K562 (cell line): Measurements from ENCODE around the gene SULT2B1. TPM values are rescaled to one million over a fixed set of nuclear protein-coding genes. Genes with fewer than 3 reads are reported as not detected.

Source experiments
- ATAC-seq: fragments of 200-7000 bp; cut with Tn5 transposase; 3 replicates; pipeline ENCODE4 v1.9.1; 2020; ENCODE audit warnings: moderate library complexity
- BruUV-seq: library from RNA; stranded (reverse); fragments of 400-500 nt; replicated peaks from 2 replicates; lab custom pipeline; 2021; lab: Mats Ljungman, UMichigan
- CTCF ChIA-PET: fragments of 300-600 bp; formaldehyde crosslinking; extraction: SDS; loops from one replicate; lab custom pipeline; 2021; ENCODE audit warnings: low intra/inter-chr PET ratio; lab: Yijun Ruan, JAX
- POLR2A ChIA-PET: fragments of 300-600, 350-650 bp; sonication (Branson Sonifier 250); formaldehyde crosslinking; extraction: SDS; loops from one replicate; lab custom pipeline; 2021; ENCODE audit warnings: antibody characterized with exemption, inconsistent platforms; lab: Yijun Ruan, JAX
- DNase-seq, 4 experiments: peaks; one replicate each; pipeline versions ENCODE4 v3.0.0 to v3.0.0-alpha.2; 2011 to 2018; ENCODE audit warnings: low spot score in 3 of 4, mixed read lengths in 3 of 4; ENCODE audit errors: extremely low read depth in 1 of 4
- FAIRE-seq: peaks from 2 replicates; lab custom pipeline; 2011; peaks lifted over from hg19 to GRCh38; lab: Jason Lieb, UNC
- H2AFZ ChIP-seq: 2 replicates; pipeline ENCODE4 v1.6.0; 2011; ENCODE audit warnings: low read depth, low read length, control low read depth, inconsistent platforms
- H3K27ac ChIP-seq: fragments of 200-600 bp; 3 replicates; pipeline ENCODE4 v1.8.0; 2011; ENCODE audit warnings: low read depth, mild to moderate bottlenecking, control low read depth, inconsistent platforms, low read length, moderate library complexity, mixed read lengths; ENCODE audit errors: extremely low read depth
- H3K27me3 ChIP-seq, 2 experiments: fragments of 300-600 bp in 1 of 2; 2 replicates in 1 of 2; 3 replicates in 1 of 2; pipeline versions ENCODE4 v1.6.0 to v1.8.0; 2011; ENCODE audit warnings: inconsistent platforms in 2 of 2, low read length in 2 of 2, mild to moderate bottlenecking in 1 of 2, mixed read lengths in 1 of 2, moderate library complexity in 1 of 2; ENCODE audit not compliant: control insufficient read depth in 2 of 2, insufficient read depth in 2 of 2
- H3K36me3 ChIP-seq: fragments of 300-600 bp; 3 replicates; pipeline ENCODE4 v1.8.0; 2011; ENCODE audit warnings: mild to moderate bottlenecking, low read length, inconsistent platforms; ENCODE audit not compliant: control insufficient read depth, insufficient read depth
- H3K4me1 ChIP-seq, 2 experiments: fragments of 200-600 bp in 1 of 2; replicated peaks in 1 of 2; 2 replicates in 1 of 2; 3 replicates in 1 of 2; pipeline versions ENCODE4 v1.5.1 to v1.8.0; 2011; ENCODE audit warnings: inconsistent platforms in 2 of 2, low read length in 2 of 2, mild to moderate bottlenecking in 1 of 2, mixed read lengths in 1 of 2, moderate library complexity in 1 of 2; ENCODE audit not compliant: control insufficient read depth in 2 of 2, insufficient read depth in 2 of 2
- H3K4me2 ChIP-seq: 2 replicates; pipeline ENCODE4 v1.6.1; 2011; ENCODE audit warnings: low read length, control low read depth, inconsistent platforms, mixed read lengths; ENCODE audit not compliant: insufficient read depth
- H3K4me3 ChIP-seq: fragments of 200-600 bp; sonication (generic), shearing (Covaris generic); 2 replicates; pipeline ENCODE4 v1.5.1; 2016; ENCODE audit warnings: control low read depth, inconsistent platforms
- H3K79me2 ChIP-seq: fragments of 200-600 bp; 3 replicates; pipeline ENCODE4 v1.8.0; 2011; ENCODE audit warnings: low read length, inconsistent platforms; ENCODE audit not compliant: control insufficient read depth, insufficient read depth
- H3K9ac ChIP-seq, 2 experiments: 2 replicates each; pipeline versions ENCODE4 v1.6.0 to v1.6.1; 2011; ENCODE audit warnings: low read depth in 2 of 2, low read length in 2 of 2, control low read depth in 1 of 2, inconsistent platforms in 1 of 2, mild to moderate bottlenecking in 1 of 2, mixed read lengths in 1 of 2; ENCODE audit not compliant: insufficient read depth in 1 of 2
- H3K9me1 ChIP-seq: one replicate; pipeline ENCODE4 v1.6.0; 2011; ENCODE audit warnings: inconsistent platforms, mild to moderate bottlenecking, low read length, moderate library complexity; ENCODE audit not compliant: control insufficient read depth, insufficient read depth
- H3K9me3 ChIP-seq: replicated peaks from 2 replicates; pipeline ENCODE4 v1.5.1; 2011; ENCODE audit warnings: low read depth, low read length, inconsistent platforms; ENCODE audit not compliant: control insufficient read depth, insufficient read depth
- H4K20me1 ChIP-seq: replicated peaks from 2 replicates; pipeline ENCODE4 v1.6.1; 2011; ENCODE audit warnings: low read length, inconsistent platforms, mixed read lengths; ENCODE audit not compliant: control insufficient read depth, insufficient read depth
- ATF1 ChIP-seq, 2 experiments: fragments of 450-650 bp in 1 of 2; IDR thresholded peaks; 2 replicates each; pipeline ENCODE4 v1.6.1; 2016; ENCODE audit warnings: missing compliant biosample characterization in 1 of 2, missing genetic modification characterization in 1 of 2
- BRCA1 ChIP-seq, 2 experiments: fragments of 450-650 bp in 1 of 2; sonication (generic) in 1 of 2; formaldehyde crosslinking in 1 of 2; IDR thresholded peaks; 2 replicates each; pipeline versions ENCODE4 v1.5.0 to v1.6.1; 2017 to 2020; ENCODE audit warnings: mild to moderate bottlenecking in 1 of 2, missing genetic modification reagents in 1 of 2
- CHD4 ChIP-seq: fragments of 200-600 bp; sonication (generic); IDR thresholded peaks from 3 replicates; pipeline ENCODE4 v1.6.1; 2012; ENCODE audit warnings: low read depth, mild to moderate bottlenecking, mixed read lengths, low read length, inconsistent platforms; ENCODE audit not compliant: insufficient read depth, insufficient replicate concordance, poor library complexity, severe bottlenecking
- HES1 ChIP-seq: fragments of 450-650 bp; IDR thresholded peaks from 2 replicates; pipeline ENCODE4 v1.6.1; 2016; ENCODE audit warnings: low read depth, mild to moderate bottlenecking, moderate library complexity
- HMBOX1 ChIP-seq: sonication (generic); IDR thresholded peaks from 2 replicates; pipeline ENCODE4 v1.6.1; 2016
- HNRNPL ChIP-seq: fragments of 200-400 bp; formaldehyde crosslinking; IDR thresholded peaks from 2 replicates; pipeline ENCODE4 v1.6.1; 2017; ENCODE audit warnings: low read depth, mild to moderate bottlenecking, low read length
- MCM2 ChIP-seq: fragments of 450-650 bp; IDR thresholded peaks from 2 replicates; pipeline ENCODE4 v1.6.1; 2017; ENCODE audit warnings: low read depth, mild to moderate bottlenecking
- MCM5 ChIP-seq: fragments of 450-650 bp; IDR thresholded peaks from 2 replicates; pipeline ENCODE4 v1.6.1; 2016; ENCODE audit warnings: low read depth
- PHF8 ChIP-seq: fragments of 200-600 bp; sonication (generic); IDR thresholded peaks from 2 replicates; pipeline ENCODE4 v1.6.1; 2012; ENCODE audit warnings: mixed run types, mild to moderate bottlenecking, inconsistent platforms, low read length, moderate library complexity, borderline replicate concordance
- RBM34 ChIP-seq: fragments of 200-400 bp; formaldehyde crosslinking; IDR thresholded peaks from 2 replicates; pipeline ENCODE4 v1.6.1; 2018; ENCODE audit warnings: low read length, borderline replicate concordance; ENCODE audit not compliant: insufficient read depth
- SAP30 ChIP-seq: fragments of 200-600 bp; sonication (generic); IDR thresholded peaks from 2 replicates; pipeline ENCODE4 v1.6.1; 2012; ENCODE audit warnings: borderline replicate concordance, low read depth, mild to moderate bottlenecking, moderate library complexity, low read length, control low read depth, inconsistent platforms; ENCODE audit not compliant: insufficient read depth, poor library complexity, severe bottlenecking
- ZNF174 ChIP-seq: fragments of 250-450 bp; sonication (Bioruptor Pico); IDR thresholded peaks from 2 replicates; pipeline ENCODE4 v1.4.0; 2020; ENCODE audit warnings: mild to moderate bottlenecking
- ZNF277 ChIP-seq: fragments of 250-450 bp; sonication (Bioruptor Pico); IDR thresholded peaks from 2 replicates; pipeline ENCODE4 v1.8.0; 2022; ENCODE audit warnings: inconsistent platforms, mild to moderate bottlenecking, moderate library complexity, borderline replicate concordance
- WGBS: fragments of 100-300 bp; shearing (Covaris generic); methylation state at CpG from one replicate; pipeline ENCODE4 v1.1.6; 2016; ENCODE audit warnings: low coverage, mixed read lengths; ENCODE audit not compliant: insufficient coverage; ENCODE audit errors: missing lambda C conversion rate; 5-methylcytosine and 5-hydroxymethylcytosine counted together
- in situ Hi-C: fragments of 300-500 bp; cut with MboI; formaldehyde crosslinking; loops from 4 replicates; pipeline ENCODE4 v1.15.0; 2018; ENCODE audit warnings: inconsistent platforms, mixed read lengths
- intact Hi-C: fragments of 100-400 bp; cut with micrococcal nuclease; formaldehyde crosslinking; loops from 2 replicates; pipeline ENCODE4 v1.14.2; 2022
- polyA plus RNA-seq, 8 experiments: library from polyadenylated mRNA; depleted of rRNA in 4 of 8; stranded (reverse) in 5 of 8; unstranded in 3 of 8; fragments of >200 nt; fragmentation: Nextera tagmentation in 2 of 8; fragmentation: Illumina TruSeq in 1 of 8; extraction: Ambion mirVana in 2 of 8; extraction: Trizol in 1 of 8; gene quantifications; 2 replicates each; pipeline versions ENCODE4 v1.2.1 to v1.2.3, GENCODE V29; 2011 to 2014; ENCODE audit warnings: inconsistent platforms in 1 of 8, missing spikeins in 1 of 8
- total RNA-seq, 7 experiments: library from RNA; depleted of rRNA in 6 of 7; stranded (reverse); fragments of >200 nt in 6 of 7; fragmentation: Illumina TruSeq in 2 of 7; extraction: Trizol in 2 of 7; gene quantifications; 2 replicates each; pipeline versions ENCODE4 v1.2.1 to v1.2.3, GENCODE V29; 2011 to 2021; ENCODE audit warnings: low replicate concordance in 1 of 7

Gene SULT2B1
- total and polyA plus RNA-seq, 9 of the 15 experiments (the other 6 are each of a cell fraction or from before 2014, with no cell fraction given): 0.09 to 0.62 (median 0.22) TPM; not detected in 2

GRCh38 chr19:48629297-48629598, 77.3 kb downstream of the SULT2B1 start (continued):
- TF ChIP-seq CHD4: no peak
- TF ChIP-seq HMBOX1: no peak
- TF ChIP-seq RBM34: no peak

GRCh38 chr19:48629599-48630295, 77.8 kb downstream of the SULT2B1 start:
- no peak overlapping the region for H3K4me2 ChIP-seq
- no peak overlapping the region for H2AFZ ChIP-seq
- ChIA-PET POLR2A (interaction anchor here (0.6 to 1.5 kb wide), 4 partner anchors 10 to 364 kb away, joined by 3 to 15 read pairs (median 4); partner anchors contain the start of genes RPL18, RUVBL2 and SPHK2), CTCF (no interaction called here)
- no peaks in the 10 kb centered on the region for H4K20me1 ChIP-seq
- no TSS peak for BruUV-seq
- ATAC-seq (peak; percentile 55), DNase-seq (peak in 3 of 4 experiments; percentile 48 to 59 (median 54)), FAIRE-seq (no peak)
- H3K9me3 ChIP-seq: no peaks in the 10 kb centered on the region
- no peak overlapping the region for H3K4me3 ChIP-seq
- in situ Hi-C loops (no loop called here), intact Hi-C loops (no loop called here)
- H3K27me3 ChIP-seq: no peaks in the 10 kb centered on the region
- no peaks in the 10 kb centered on the region for H3K79me2 ChIP-seq
- H3K4me1 ChIP-seq: peaks cover 28 to 77% of the 10 kb centered on the region in 2 experiments
- peak overlapping the region in 1 of 2 experiments; percentile 62; a peak in 2 of 4 replicates for H3K9ac ChIP-seq
- peaks cover 5% of the 10 kb centered on the region; the same call in 1 of the 3 replicates for H3K36me3 ChIP-seq
- H3K9me1 ChIP-seq: peaks cover 4% of the 10 kb centered on the region
- WGBS: 57% methylated on average over 48 of the region's 48 CpGs
- H3K27ac ChIP-seq: no peak overlapping the region
- TF ChIP-seq HES1: no peak
- TF ChIP-seq SAP30: no peak
- TF ChIP-seq HNRNPL: 0 out of 2 replicates have a peak, but pooled peaks have one; percentile 39
- no peak for TF ChIP-seq MCM2
- TF ChIP-seq MCM5: no peak
- TF ChIP-seq PHF8: no peak
- no peak for TF ChIP-seq ATF1 (CRISPR knock-in tag; IDR thresholded peaks at IDR 0.05)
- no peak for TF ChIP-seq ATF1 (tag; IDR thresholded peaks at IDR 0.05)
- TF ChIP-seq ZNF277: no peak
- TF ChIP-seq BRCA1 (IDR thresholded peaks at IDR 0.05): no peak
- no peak for TF ChIP-seq BRCA1 (CRISPR knock-in tag; IDR thresholded peaks at IDR 0.05)
- TF ChIP-seq ZNF174 (CRISPR knock-in tag): no peak
